ENCODE data around the gene STXBP3.
A peak's percentile ranks its signal among the peaks of the same experiment; 100 is the strongest.
"Not testable (repeated sequence)": the region's sequence is repeated elsewhere in the genome, so short reads cannot be mapped to it uniquely, and the experiment has no call there.

STXBP3 gene

DNA sequence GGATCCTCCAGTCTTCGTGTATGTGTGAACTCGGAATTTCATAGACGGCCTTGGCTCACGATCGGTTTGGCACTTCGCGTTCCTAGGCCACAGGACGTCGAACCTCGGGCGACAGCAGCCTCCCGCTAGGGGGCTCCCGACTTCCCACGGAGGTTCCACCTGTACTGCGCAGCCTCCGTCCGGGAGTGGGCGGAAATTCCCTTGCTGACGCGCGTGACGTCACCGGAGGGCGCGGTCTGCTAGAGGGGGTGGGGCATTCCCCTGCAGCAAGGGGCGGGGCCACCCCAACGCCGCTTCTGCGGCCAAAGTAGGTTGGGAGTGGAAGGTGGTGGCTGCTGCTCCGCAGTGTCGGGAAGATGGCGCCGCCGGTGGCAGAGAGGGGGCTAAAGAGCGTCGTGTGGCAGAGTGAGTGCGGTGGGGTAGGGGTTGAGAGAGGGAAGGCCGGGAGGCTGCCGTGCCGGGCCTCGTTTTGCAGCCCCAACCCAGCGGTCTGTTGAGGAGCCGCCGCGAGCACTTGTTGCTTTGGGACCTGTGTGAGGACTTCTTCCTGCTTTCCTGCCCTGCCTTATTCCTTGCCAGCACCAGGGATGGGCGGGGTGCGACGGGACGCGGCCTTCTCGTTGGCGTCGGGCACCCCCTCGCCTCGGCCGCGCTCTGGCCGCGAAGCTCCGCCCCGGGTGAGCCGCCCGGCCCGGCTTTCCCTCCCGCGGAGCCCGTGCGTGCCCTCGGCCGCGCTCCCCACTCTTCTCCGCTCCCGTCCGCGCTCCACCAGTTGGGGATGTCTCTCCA lies at the start of gene STXBP3:
TSS of gene STXBP3 (plus strand) at position 293 of the 789 bp plus-strand sequence. CDS start at position 357, 64 bp downstream.
- DNase-seq (ENCODE audit: low read depth): peak; percentile 98

GRCh38 chr1:108699375-108700332 lies 46.8 kb upstream of the STXBP3 start:
- DNase-seq (ENCODE audit: low read depth): no peak

DNA sequence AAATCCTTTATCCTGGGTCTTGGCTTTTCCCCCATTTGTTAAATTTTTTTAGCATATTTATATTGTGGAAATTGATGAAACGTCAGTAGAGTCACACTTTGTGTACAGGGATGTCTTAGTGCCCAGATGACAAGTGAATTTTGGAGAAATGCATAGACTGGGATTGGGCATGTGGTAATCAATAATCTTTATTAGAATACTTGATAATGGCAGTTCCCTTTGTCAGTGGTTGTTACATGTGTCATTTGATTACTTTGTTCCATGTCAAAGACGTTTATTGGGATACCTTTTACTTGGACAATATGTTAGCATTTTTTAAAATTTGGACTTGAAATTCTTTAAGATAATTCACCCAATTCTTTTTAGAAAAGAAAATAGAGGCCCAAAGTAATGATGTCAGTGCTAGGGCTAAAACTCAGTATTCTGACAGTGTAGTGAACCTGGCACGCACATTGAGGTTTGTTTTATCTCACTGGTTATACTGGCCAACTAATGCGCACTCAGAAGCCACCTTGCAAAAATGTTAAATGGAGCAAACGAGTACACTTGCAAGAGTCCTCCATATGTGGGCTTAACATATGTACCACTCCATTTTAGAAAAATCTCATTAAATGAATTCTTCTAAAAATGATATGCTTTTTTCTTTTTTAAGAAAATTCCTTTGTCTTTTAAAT lies 45.2 kb upstream of the STXBP3 start:
- no peak for DNase-seq (ENCODE audit: low read depth)

DNA sequence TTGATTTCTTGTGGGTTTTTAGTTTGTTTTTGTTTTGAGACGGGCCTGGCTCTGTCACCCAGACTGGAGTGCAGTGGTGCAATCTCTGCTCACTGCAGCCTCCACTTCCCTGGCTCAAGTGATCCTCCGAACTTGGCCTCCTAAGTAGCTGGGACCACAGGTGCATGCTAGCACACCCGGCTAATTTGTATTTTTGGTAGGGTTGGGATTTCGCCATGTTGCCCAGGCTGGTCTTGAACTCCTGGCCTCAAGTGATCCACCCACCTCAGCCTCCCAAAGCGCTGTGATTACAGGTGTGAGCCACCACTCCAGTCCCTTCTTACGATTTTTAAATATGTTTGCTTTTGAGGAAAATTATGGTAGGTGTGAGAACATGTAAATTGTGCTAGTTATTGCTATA lies 44.4 kb upstream of the STXBP3 start:
- not testable (repeated sequence) for DNase-seq (ENCODE audit: low read depth)

- no peak for DNase-seq (ENCODE audit: low read depth)
These were observed 42.5 kb upstream of the STXBP3 start for GRCh38 chr1:108703939-108704338.

- DNase-seq (ENCODE audit: low read depth): no peak
These were observed 42.0 kb upstream of the STXBP3 start for GRCh38 chr1:108704496-108704895.

- no peak for DNase-seq (ENCODE audit: low read depth)
These were observed 39.8 kb upstream of the STXBP3 start for GRCh38 chr1:108706643-108707042.

DNA sequence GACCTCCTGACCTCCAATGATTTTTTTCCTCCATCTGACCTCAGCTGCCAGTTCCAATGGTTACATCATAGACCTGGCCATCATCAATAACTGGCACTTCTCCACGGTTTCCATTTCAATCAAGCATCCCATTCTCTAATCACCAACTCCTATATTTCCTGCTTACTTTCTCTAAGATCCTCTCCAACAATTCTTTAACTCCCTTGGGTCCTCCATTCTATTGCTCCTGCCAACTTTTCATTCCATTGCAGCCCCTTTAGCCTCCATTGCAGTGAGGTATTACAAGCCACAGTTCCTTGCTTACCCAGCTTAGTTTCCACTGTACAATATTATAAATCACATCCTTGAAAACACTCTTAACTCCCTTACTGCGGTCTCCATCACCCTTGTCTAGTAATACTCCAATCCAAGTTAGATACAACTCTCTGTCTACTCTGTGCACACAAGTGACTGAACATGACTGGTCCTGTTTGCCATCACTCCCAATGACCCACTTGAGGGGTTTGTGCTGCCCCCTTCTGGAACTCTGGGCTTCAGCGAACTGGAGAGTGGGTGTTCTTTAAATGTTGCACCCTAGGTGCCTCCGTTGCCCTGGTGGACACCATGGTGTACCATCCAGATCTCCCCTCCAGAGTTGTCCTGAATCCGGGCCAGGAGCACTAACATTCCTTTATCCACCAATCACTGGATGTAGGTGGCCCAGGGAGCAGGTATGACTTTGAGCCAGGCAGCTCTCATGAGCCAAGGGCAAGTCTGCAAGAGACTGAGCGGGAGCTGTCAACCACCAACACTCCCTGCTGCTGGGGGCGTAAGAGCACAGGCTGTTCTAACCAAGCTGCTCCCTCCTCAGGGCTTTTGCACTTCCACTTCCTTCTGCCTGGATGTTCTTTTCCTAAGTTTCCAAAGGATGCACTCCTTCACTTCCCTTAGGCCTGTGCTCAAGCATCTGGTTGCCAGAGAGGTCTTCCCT lies 37.5 kb upstream of the STXBP3 start:
- DNase-seq (ENCODE audit: low read depth): no peak

DNA sequence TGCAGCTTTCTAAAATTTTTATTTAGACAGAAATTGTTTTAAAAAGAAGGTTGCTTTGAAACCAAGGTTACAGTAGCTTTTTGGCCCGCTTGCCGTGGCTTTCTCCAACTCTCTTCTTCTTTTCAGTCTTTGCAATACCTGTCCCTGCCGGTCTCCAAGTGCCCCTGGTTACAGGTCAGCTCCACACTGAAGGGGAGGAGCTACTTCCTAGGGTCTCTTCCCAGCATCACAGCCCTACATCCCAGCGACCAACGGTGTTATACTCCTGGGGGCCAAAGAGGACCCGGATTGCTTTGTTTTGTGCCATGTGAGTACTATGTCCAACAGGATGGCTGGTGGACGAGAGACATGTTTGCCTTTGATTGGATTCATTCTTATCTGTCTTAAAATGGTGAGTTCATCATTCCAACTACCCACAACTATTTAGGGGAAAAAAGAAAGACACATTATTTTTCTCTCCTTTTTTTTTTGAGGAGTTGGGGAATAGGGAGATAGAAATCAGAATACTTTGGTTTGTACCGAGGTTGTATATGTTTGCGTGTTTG lies 33.8 kb upstream of the STXBP3 start, which contains the start of gene FNDC7:
TSS of gene FNDC7 (plus strand) at position 303 of the 545 bp plus-strand sequence. CDS start at position 329, 26 bp downstream.
- DNase-seq (ENCODE audit: low read depth): no peak

- DNase-seq (ENCODE audit: low read depth): no peak
These were observed 30.5 kb upstream of the STXBP3 start for GRCh38 chr1:108715932-108716331.

GRCh38 chr1:108716437-108717230 lies 29.8 kb upstream of the STXBP3 start:
- no peak for DNase-seq (ENCODE audit: low read depth)

DNA sequence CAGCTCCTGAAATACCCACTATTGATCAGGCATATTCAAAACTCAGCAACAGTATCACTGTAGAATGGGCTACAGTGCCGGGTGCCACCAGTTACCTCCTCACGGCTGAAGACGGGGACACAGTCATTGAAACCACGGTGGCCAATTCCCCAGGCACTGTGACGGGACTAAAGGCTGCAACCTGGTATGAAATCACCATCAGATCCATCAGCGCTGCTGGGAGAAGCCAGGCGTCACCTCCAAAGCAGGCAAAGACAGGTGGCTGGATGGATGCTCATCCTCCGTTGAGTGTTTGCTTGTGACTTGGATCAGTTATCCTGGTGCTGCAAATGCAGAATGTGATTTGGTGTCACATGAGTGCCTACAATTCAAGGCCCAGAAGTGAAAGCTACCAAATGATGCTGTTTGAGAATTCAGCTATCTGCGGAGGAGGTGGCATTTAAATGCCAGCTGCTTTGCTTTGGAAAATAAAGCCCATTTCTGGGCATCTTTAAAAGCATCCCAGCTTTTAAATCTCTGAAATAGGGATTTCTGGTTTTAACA lies 28.6 kb upstream of the STXBP3 start:
- DNase-seq (ENCODE audit: low read depth): no peak

GRCh38 chr1:108718927-108719655 lies 27.4 kb upstream of the STXBP3 start:
- DNase-seq (ENCODE audit: low read depth): no peak

DNA sequence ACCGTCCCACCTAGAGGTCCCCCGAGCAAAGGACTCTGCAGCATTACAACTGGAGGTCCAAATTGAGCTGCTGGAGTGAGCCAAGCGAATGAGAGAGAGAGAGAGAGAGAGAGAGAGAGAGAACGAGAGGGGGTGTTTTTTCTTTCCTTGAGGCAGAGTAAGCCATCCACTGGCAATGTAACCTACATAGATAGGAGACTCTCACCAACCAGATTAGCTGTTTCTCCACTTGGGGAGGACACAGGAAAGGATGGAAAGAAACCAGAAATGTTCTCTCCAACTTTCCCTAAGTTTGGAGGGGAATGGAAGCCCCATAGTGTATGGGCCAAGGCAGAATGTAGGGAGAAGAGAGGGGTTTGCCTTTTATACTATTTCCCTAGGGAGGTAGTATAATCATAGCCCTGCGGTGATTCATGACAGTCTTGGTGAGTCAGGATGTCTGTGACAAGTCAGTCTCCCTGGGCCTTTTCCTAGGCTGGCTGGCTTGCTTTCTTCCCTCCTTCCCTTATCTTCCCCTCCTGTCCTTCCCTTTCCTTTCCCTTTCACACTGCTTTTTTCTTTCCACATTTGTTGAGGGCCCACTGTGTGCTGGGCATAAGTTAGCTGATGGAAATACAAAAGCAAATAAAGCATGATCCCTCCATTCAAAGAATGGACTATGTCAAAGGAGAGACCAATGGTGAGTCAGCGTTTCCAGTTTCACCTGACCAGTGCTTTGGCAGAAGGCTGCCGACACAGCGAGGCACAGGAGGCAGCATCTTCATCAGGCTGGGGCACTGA lies 26.6 kb upstream of the STXBP3 start:
- DNase-seq (ENCODE audit: low read depth): no peak

GRCh38 chr1:108722292-108722691 lies 24.2 kb upstream of the STXBP3 start:
- no peak for DNase-seq (ENCODE audit: low read depth)

- DNase-seq (ENCODE audit: low read depth): no peak
These were observed 20.6 kb upstream of the STXBP3 start for GRCh38 chr1:108725906-108726305.

GRCh38 chr1:108728327-108728923 lies 18.0 kb upstream of the STXBP3 start:
- no peak for DNase-seq (ENCODE audit: low read depth)

DNA sequence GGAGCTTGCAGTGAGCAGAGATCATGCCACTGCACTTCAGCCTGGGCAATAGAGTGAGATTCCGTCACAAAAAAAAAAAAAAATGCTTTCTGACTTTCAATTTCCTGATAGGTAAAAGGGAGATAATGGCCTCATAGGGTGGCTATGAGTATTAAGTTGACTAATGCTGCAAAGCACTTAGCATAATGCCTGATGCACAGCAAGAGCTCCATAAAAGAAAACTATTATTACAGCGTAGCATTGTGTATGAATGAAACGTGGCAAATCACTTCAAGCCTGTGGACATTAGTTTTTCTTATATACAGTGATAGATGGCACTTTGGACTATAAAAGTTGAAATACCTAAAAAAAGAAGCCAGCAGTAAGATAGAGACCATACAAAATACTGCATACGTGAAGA lies 17.0 kb upstream of the STXBP3 start:
- no peak for DNase-seq (ENCODE audit: low read depth)

All from CMK (cell line).